Astrocyte (in vitro differentiated cells and primary cell): ENCODE measurements around the gene PDE1A.

Source experiments
- CTCF ChIP-seq: IDR thresholded peaks from 2 replicates; pipeline ENCODE4 v1.5.1; 2011; ENCODE audit warnings: low read depth, mild to moderate bottlenecking, inconsistent platforms, low read length, moderate library complexity; ENCODE audit not compliant: insufficient read depth
- EZH2 ChIP-seq: IDR thresholded peaks from 2 replicates; pipeline ENCODE4 v1.6.1; 2012; ENCODE audit warnings: mild to moderate bottlenecking, low read length, inconsistent platforms; ENCODE audit not compliant: insufficient read depth

- no peak for TF ChIP-seq EZH2
- TF ChIP-seq CTCF: no peak
These were observed 33.5 kb downstream of the PDE1A start for GRCh38 chr2:182393270-182393760.
